ACC112 (cell line): ENCODE results near the gene CRABP2.

Experiments
- H2AFZ ChIP-seq: fragments of 200-600 bp; sonication (generic); one replicate; pipeline ENCODE4 v1.6.0; 2017; ENCODE audit warnings: antibody characterized with exemption, low read length; ENCODE audit not compliant: unreplicated experiment
- H3K27ac ChIP-seq: fragments of 200-600 bp; sonication (generic); 2 replicates; pipeline ENCODE4 v1.5.1; 2014; ENCODE audit warnings: low read depth, mild to moderate bottlenecking, antibody characterized with exemption, low read length, moderate library complexity
- H3K27me3 ChIP-seq: fragments of 200-600 bp; sonication (generic); 2 replicates; pipeline ENCODE4 v1.6.1; 2014; ENCODE audit warnings: mild to moderate bottlenecking, antibody characterized with exemption, low read length, moderate library complexity, mixed read lengths; ENCODE audit not compliant: insufficient read depth
- H3K36me3 ChIP-seq: fragments of 200-600 bp; sonication (generic); 2 replicates; pipeline ENCODE4 v1.6.1; 2016; ENCODE audit warnings: mild to moderate bottlenecking, antibody characterized with exemption, low read length, moderate library complexity, mixed read lengths; ENCODE audit not compliant: insufficient read depth
- H3K4me1 ChIP-seq: fragments of 200-600 bp; sonication (generic); one replicate; pipeline ENCODE4 v1.6.1; 2016; ENCODE audit warnings: low read length, mixed read lengths; ENCODE audit not compliant: insufficient read depth, unreplicated experiment, control insufficient read depth
- H3K4me3 ChIP-seq: fragments of 200-600 bp; sonication (generic); 2 replicates; pipeline ENCODE4 v1.5.1; 2014; ENCODE audit warnings: mild to moderate bottlenecking, low read depth, low read length
- H3K79me2 ChIP-seq: fragments of 200-600 bp; sonication (generic); one replicate; pipeline ENCODE4 v1.6.0; 2016; ENCODE audit warnings: low read length; ENCODE audit not compliant: control insufficient read depth, unreplicated experiment, insufficient read depth

The CRABP2 gene

GRCh38 chr1:156705321-156705917 lies at the start of gene CRABP2:
Gene CRABP2 (minus strand): TSS chr1:156705583. CDS start chr1:156705446, 137 bp downstream.
- peaks cover 49% of the 10 kb centered on the region for H3K4me1 ChIP-seq
- H3K4me3 ChIP-seq: peak within 1 kb of the TSS; percentile 71
- no peak within 1 kb of the TSS for H3K27ac ChIP-seq
- H3K27me3 ChIP-seq: no peaks in the 10 kb centered on the region
- no peaks in the 10 kb centered on the region for H3K36me3 ChIP-seq
- peak within 1 kb of the TSS; percentile 27 for H2AFZ ChIP-seq
- no peaks in the 10 kb centered on the region for H3K79me2 ChIP-seq

- Histone ChIP-seq H3K27me3 (no peaks in the 10 kb centered on the region), H3K4me3 (no peak overlapping the region), H2AFZ (no peak overlapping the region), H3K36me3 (no peaks in the 10 kb centered on the region), H3K27ac (no peak overlapping the region), H3K79me2 (peaks cover 36% of the 10 kb centered on the region), H3K4me1 (peaks cover 15% of the 10 kb centered on the region)
These were observed 48.8 kb upstream of the CRABP2 start for GRCh38 chr1:156754219-156754618.

- Histone ChIP-seq H3K79me2 (peaks cover 49% of the 10 kb centered on the region), H3K4me1 (peaks cover 27% of the 10 kb centered on the region), H3K4me3 (peak overlapping the region; percentile 99), H3K27me3 (no peaks in the 10 kb centered on the region), H3K27ac (no peak overlapping the region), H3K36me3 (no peaks in the 10 kb centered on the region), H2AFZ (no peak overlapping the region)
These were observed 47.6 kb upstream of the CRABP2 start for GRCh38 chr1:156752843-156753482.

GRCh38 chr1:156751757-156752481 lies 46.5 kb upstream of the CRABP2 start:
- H2AFZ ChIP-seq: peak overlapping the region; percentile 84

GRCh38 chr1:156751451-156751756 lies 46.0 kb upstream of the CRABP2 start, which contains the start of gene HDGF:
Gene HDGF (minus strand): TSS chr1:156751675. CDS start chr1:156751429, 246 bp downstream.
- Histone ChIP-seq H3K4me1 (peaks cover 37% of the 10 kb centered on the region), H3K4me3 (peak within 1 kb of the TSS; percentile 99), H3K79me2 (peaks cover 63% of the 10 kb centered on the region), H3K36me3 (no peaks in the 10 kb centered on the region), H3K27ac (peak within 1 kb of the TSS; percentile 100), H2AFZ (peak within 1 kb of the TSS; percentile 84), H3K27me3 (no peaks in the 10 kb centered on the region)

More at GRCh38 chr1:156751757-156752481, 46.5 kb upstream of the CRABP2 start:
- no peaks in the 10 kb centered on the region for H3K36me3 ChIP-seq
- peak overlapping the region; percentile 99 for H3K4me3 ChIP-seq
- H3K27me3 ChIP-seq: no peaks in the 10 kb centered on the region
- peak overlapping the region; percentile 100 for H3K27ac ChIP-seq
- H3K79me2 ChIP-seq: peaks cover 58% of the 10 kb centered on the region
- peaks cover 36% of the 10 kb centered on the region for H3K4me1 ChIP-seq

- H3K27ac ChIP-seq: peak overlapping the region; percentile 100
- no peaks in the 10 kb centered on the region for H3K27me3 ChIP-seq
- H2AFZ ChIP-seq: peak overlapping the region; percentile 48
- H3K4me1 ChIP-seq: peaks cover 42% of the 10 kb centered on the region
- no peaks in the 10 kb centered on the region for H3K36me3 ChIP-seq
- H3K4me3 ChIP-seq: peak overlapping the region; percentile 99
- peaks cover 68% of the 10 kb centered on the region for H3K79me2 ChIP-seq
These were observed 45.5 kb upstream of the CRABP2 start for GRCh38 chr1:156750711-156751450.

- H3K4me1 ChIP-seq: peaks cover 47% of the 10 kb centered on the region
- peaks cover 3% of the 10 kb centered on the region; the same call in 1 of the 2 replicates for H3K36me3 ChIP-seq
- H3K27ac ChIP-seq: peak overlapping the region; percentile 100
- peak overlapping the region; percentile 99 for H3K4me3 ChIP-seq
- no peaks in the 10 kb centered on the region for H3K27me3 ChIP-seq
- H2AFZ ChIP-seq: no peak overlapping the region
- H3K79me2 ChIP-seq: peaks cover 75% of the 10 kb centered on the region
These were observed 44.8 kb upstream of the CRABP2 start for GRCh38 chr1:156750191-156750672.

- Histone ChIP-seq H3K27me3 (no peaks in the 10 kb centered on the region), H3K27ac (peak overlapping the region; percentile 100), H3K79me2 (peaks cover 81% of the 10 kb centered on the region), H3K36me3 (peaks cover 3% of the 10 kb centered on the region; the same call in 1 of the 2 replicates), H2AFZ (no peak overlapping the region), H3K4me3 (peak overlapping the region; percentile 99), H3K4me1 (peaks cover 47% of the 10 kb centered on the region)
These were observed 44.2 kb upstream of the CRABP2 start for GRCh38 chr1:156749419-156750118.

- Histone ChIP-seq H3K79me2 (peaks cover 82% of the 10 kb centered on the region), H2AFZ (no peak overlapping the region), H3K27me3 (no peaks in the 10 kb centered on the region), H3K27ac (peak overlapping the region; percentile 100), H3K4me3 (peak overlapping the region; percentile 99), H3K4me1 (peaks cover 47% of the 10 kb centered on the region), H3K36me3 (peaks cover 3% of the 10 kb centered on the region; the same call in 1 of the 2 replicates)
These were observed 43.5 kb upstream of the CRABP2 start for GRCh38 chr1:156748670-156749418.
